ENCODE data around the gene GPC2. TPM values are rescaled to one million over a fixed set of nuclear protein-coding genes. Genes with fewer than 3 reads are reported as not detected.

GPC2 gene
- total RNA-seq, 1 experiment from 2014 or later: 5.0 TPM

DNA sequence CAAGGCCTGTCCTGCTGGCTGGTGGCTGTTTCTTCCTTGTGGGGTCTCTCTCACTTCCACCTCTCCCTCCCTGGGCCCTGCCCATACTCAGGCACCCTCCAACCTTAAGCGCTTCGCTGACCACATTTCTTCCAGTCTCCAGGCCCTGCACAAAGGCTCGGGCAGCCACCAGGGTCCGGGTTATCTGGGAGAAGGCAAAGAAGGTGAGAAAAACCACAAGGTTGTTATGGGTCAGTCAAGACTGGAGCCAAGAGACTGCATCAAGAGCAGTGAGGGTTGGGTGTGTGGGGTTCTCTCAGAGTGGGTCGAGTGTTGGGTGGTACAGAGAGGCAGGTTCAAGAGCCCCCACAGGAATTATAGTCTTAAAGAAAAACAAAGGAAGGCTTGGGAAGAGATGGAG is 2.6 kb downstream of the GPC2 start:
- Mint-ChIP-seq H3K9me3 (ENCODE audit: unreplicated experiment) (no peaks in the 10 kb centered on the region), H3K27me3 (ENCODE audit: insufficient read depth, unreplicated experiment) (no peaks in the 10 kb centered on the region), H3K4me3 (ENCODE audit: unreplicated experiment) (no peak overlapping the region), H3K4me1 (ENCODE audit: low read depth, unreplicated experiment) (peaks cover 20% of the 10 kb centered on the region), H3K27ac (ENCODE audit: unreplicated experiment) (no peak overlapping the region), H3K36me3 (ENCODE audit: insufficient read depth, unreplicated experiment) (peaks cover 7% of the 10 kb centered on the region)
- H3K4me1 ChIP-seq: peaks cover 4% of the 10 kb centered on the region
- DNase-seq: no peak
- POLR2A ChIA-PET: no interaction called here
- CTCF ChIA-PET: no interaction called here
- TF ChIP-seq, protein P1, sequence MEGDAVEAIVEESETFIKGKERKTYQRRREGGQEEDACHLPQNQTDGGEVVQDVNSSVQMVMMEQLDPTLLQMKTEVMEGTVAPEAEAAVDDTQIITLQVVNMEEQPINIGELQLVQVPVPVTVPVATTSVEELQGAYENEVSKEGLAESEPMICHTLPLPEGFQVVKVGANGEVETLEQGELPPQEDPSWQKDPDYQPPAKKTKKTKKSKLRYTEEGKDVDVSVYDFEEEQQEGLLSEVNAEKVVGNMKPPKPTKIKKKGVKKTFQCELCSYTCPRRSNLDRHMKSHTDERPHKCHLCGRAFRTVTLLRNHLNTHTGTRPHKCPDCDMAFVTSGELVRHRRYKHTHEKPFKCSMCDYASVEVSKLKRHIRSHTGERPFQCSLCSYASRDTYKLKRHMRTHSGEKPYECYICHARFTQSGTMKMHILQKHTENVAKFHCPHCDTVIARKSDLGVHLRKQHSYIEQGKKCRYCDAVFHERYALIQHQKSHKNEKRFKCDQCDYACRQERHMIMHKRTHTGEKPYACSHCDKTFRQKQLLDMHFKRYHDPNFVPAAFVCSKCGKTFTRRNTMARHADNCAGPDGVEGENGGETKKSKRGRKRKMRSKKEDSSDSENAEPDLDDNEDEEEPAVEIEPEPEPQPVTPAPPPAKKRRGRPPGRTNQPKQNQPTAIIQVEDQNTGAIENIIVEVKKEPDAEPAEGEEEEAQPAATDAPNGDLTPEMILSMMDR (IDR thresholded peaks at IDR 0.05; ENCODE audit: insufficient read depth in 1 of 2, low read depth in 1 of 2, low read length in 1 of 2, severe bottlenecking in 1 of 2, unreplicated experiment in 1 of 2): no peak
- H3K36me3 ChIP-seq (ENCODE audit: control insufficient read depth, insufficient read depth, low read length): no peaks in the 10 kb centered on the region
- H3K27me3 ChIP-seq (replicated peaks; ENCODE audit: control insufficient read depth, insufficient read depth, low read length): no peaks in the 10 kb centered on the region
- BruUV-seq (replicated peaks): no TSS peak
- no peaks in the 10 kb centered on the region for H3K9me3 ChIP-seq
- H3K4me3 ChIP-seq (ENCODE audit: low read depth, low read length): no peak overlapping the region
- intact Hi-C loops (cut with micrococcal nuclease; ENCODE audit: unreplicated experiment): no loop called here

- peaks cover 4% of the 10 kb centered on the region for H3K4me1 ChIP-seq
- Mint-ChIP-seq H3K36me3 (ENCODE audit: insufficient read depth, unreplicated experiment) (peaks cover 7% of the 10 kb centered on the region), H3K27ac (ENCODE audit: unreplicated experiment) (no peak overlapping the region), H3K4me3 (ENCODE audit: unreplicated experiment) (no peak overlapping the region), H3K9me3 (ENCODE audit: unreplicated experiment) (no peaks in the 10 kb centered on the region), H3K4me1 (ENCODE audit: low read depth, unreplicated experiment) (peaks cover 20% of the 10 kb centered on the region), H3K27me3 (ENCODE audit: insufficient read depth, unreplicated experiment) (no peaks in the 10 kb centered on the region)
- no TSS peak for BruUV-seq (replicated peaks)
- DNase-seq: no peak
- POLR2A ChIA-PET: no interaction called here
- no peaks in the 10 kb centered on the region for H3K9me3 ChIP-seq
- TF ChIP-seq, protein P1 (IDR thresholded peaks at IDR 0.05; ENCODE audit: insufficient read depth in 1 of 2, low read depth in 1 of 2, low read length in 1 of 2, severe bottlenecking in 1 of 2, unreplicated experiment in 1 of 2): no peak
- no peaks in the 10 kb centered on the region for H3K27me3 ChIP-seq (replicated peaks; ENCODE audit: control insufficient read depth, insufficient read depth, low read length)
- no peak overlapping the region for H3K4me3 ChIP-seq (ENCODE audit: low read depth, low read length)
- CTCF ChIA-PET: no interaction called here
- intact Hi-C loops (cut with micrococcal nuclease; ENCODE audit: unreplicated experiment): no loop called here
- H3K36me3 ChIP-seq (ENCODE audit: control insufficient read depth, insufficient read depth, low read length): no peaks in the 10 kb centered on the region
Measured at GRCh38 chr7:100173806-100174495, 3.2 kb downstream of the GPC2 start.

- CTCF ChIA-PET: interaction anchor here (0.7 kb wide), 1 partner anchor 377 kb away, joined by 3 read pairs; no protein-coding TSS in a partner anchor
- BruUV-seq (replicated peaks): no TSS peak
- POLR2A ChIA-PET: interaction anchor here (0.6 kb wide), 1 partner anchor 98 kb away, joined by 3 read pairs; no protein-coding TSS in a partner anchor
- no peaks in the 10 kb centered on the region for H3K36me3 Mint-ChIP-seq (ENCODE audit: insufficient read depth, unreplicated experiment)
- intact Hi-C loops (cut with micrococcal nuclease; ENCODE audit: unreplicated experiment): no loop called here
- no peaks in the 10 kb centered on the region for H3K27me3 Mint-ChIP-seq (ENCODE audit: insufficient read depth, unreplicated experiment)
- H3K4me1 Mint-ChIP-seq (ENCODE audit: low read depth, unreplicated experiment): peaks cover 39% of the 10 kb centered on the region
- DNase-seq: no peak
- peak overlapping the region; percentile 41 for H3K4me3 Mint-ChIP-seq (ENCODE audit: unreplicated experiment)
- Histone ChIP-seq H3K4me3 (ENCODE audit: low read depth, low read length) (no peak overlapping the region; the same call in 1 of the 2 replicates), H3K9me3 (no peaks in the 10 kb centered on the region), H3K4me1 (peaks cover 19% of the 10 kb centered on the region), H3K27me3 (replicated peaks; ENCODE audit: control insufficient read depth, insufficient read depth, low read length) (no peaks in the 10 kb centered on the region), H3K36me3 (ENCODE audit: control insufficient read depth, insufficient read depth, low read length) (no peaks in the 10 kb centered on the region)
- no peaks in the 10 kb centered on the region for H3K9me3 Mint-ChIP-seq (ENCODE audit: unreplicated experiment)
- TF ChIP-seq, protein P1 (IDR thresholded peaks at IDR 0.05; ENCODE audit: insufficient read depth in 1 of 2, low read depth in 1 of 2, low read length in 1 of 2, severe bottlenecking in 1 of 2, unreplicated experiment in 1 of 2): no peak
- no peak overlapping the region for H3K27ac Mint-ChIP-seq (ENCODE audit: unreplicated experiment)
Measured at GRCh38 chr7:100171840-100172239, 5.3 kb downstream of the GPC2 start.

Data from Caco-2 (cell line).